Measurements from ENCODE around the gene RPL27A.

The RPL27A gene

GRCh38 chr11:8674859-8675258, 7.7 kb upstream of the RPL27A start:
- DNase-seq: no peak

GRCh38 chr11:8676458-8676857, 6.1 kb upstream of the RPL27A start:
- no peak for DNase-seq

GRCh38 chr11:8679006-8679405, 3.6 kb upstream of the RPL27A start:
- DNase-seq: no peak

- no peak for DNase-seq
These were observed 722 bp upstream of the RPL27A start for GRCh38 chr11:8681837-8682302.

GRCh38 chr11:8683115-8683807, 669 bp downstream of the RPL27A start:
- no peak for DNase-seq

- DNase-seq: no peak
These were observed 2.2 kb downstream of the RPL27A start for GRCh38 chr11:8684600-8685290.

- no peak for DNase-seq
These were observed 2.7 kb downstream of the RPL27A start for GRCh38 chr11:8685306-8685705.

- no peak for DNase-seq
These were observed 3.2 kb downstream of the RPL27A start for GRCh38 chr11:8685820-8686219.

- no peak for DNase-seq
These were observed 3.7 kb downstream of the RPL27A start for GRCh38 chr11:8686325-8686724.

- peak; percentile 96 for DNase-seq
These were observed 6.1 kb downstream of the RPL27A start for GRCh38 chr11:8688414-8689362.

- peak; percentile 24 for DNase-seq
These were observed 7.2 kb downstream of the RPL27A start for GRCh38 chr11:8689726-8690255.

GRCh38 chr11:8690374-8691342, 8.1 kb downstream of the RPL27A start:
- no peak for DNase-seq

GRCh38 chr11:8691601-8692000, 9.0 kb downstream of the RPL27A start:
- DNase-seq: no peak

GRCh38 chr11:8692417-8692816, 9.8 kb downstream of the RPL27A start:
- no peak for DNase-seq

- DNase-seq: no peak
These were observed 10.5 kb downstream of the RPL27A start for GRCh38 chr11:8693010-8693551.

- DNase-seq: no peak
These were observed 11.0 kb downstream of the RPL27A start for GRCh38 chr11:8693555-8693954.

GRCh38 chr11:8694137-8694536, 11.5 kb downstream of the RPL27A start:
- DNase-seq: no peak

- DNase-seq: no peak
These were observed 14.5 kb downstream of the RPL27A start for GRCh38 chr11:8697054-8697453.

GRCh38 chr11:8698379-8698851, 15.8 kb downstream of the RPL27A start:
- no peak for DNase-seq

GRCh38 chr11:8698917-8699441, 16.4 kb downstream of the RPL27A start:
- DNase-seq: no peak

- DNase-seq: peak; percentile 82
These were observed 17.3 kb downstream of the RPL27A start for GRCh38 chr11:8699903-8700302.

All from fibroblast of skin of scalp (primary cell).